Duodenal mucosa (tissue), 2 donors: ENCODE data around the gene DIPK1A.

Experiments
- H3K27ac ChIP-seq: one replicate; pipeline ENCODE4 v1.7.0; 2013; ENCODE audit warnings: low read depth, low read length
- H3K27me3 ChIP-seq, 2 donors: one replicate each; pipeline ENCODE4 v1.7.0; 2013; ENCODE audit warnings: low read length in 2 of 2, control low read depth in 1 of 2; ENCODE audit not compliant: insufficient read depth in 2 of 2, control insufficient read depth in 1 of 2
- H3K36me3 ChIP-seq, 2 donors: one replicate each; pipeline ENCODE4 v1.7.0; 2013; ENCODE audit warnings: low read length in 2 of 2, control low read depth in 1 of 2; ENCODE audit not compliant: insufficient read depth in 2 of 2, control insufficient read depth in 1 of 2
- H3K4me1 ChIP-seq, 2 donors: one replicate each; pipeline ENCODE4 v1.7.0; 2013; ENCODE audit warnings: low read length in 2 of 2, control low read depth in 1 of 2; ENCODE audit not compliant: insufficient read depth in 2 of 2, control insufficient read depth in 1 of 2
- H3K4me3 ChIP-seq, 2 donors: one replicate each; pipeline ENCODE4 v1.7.0; 2013; ENCODE audit warnings: low read length in 2 of 2, low read depth in 1 of 2
- H3K9ac ChIP-seq, 2 donors: one replicate each; pipeline ENCODE4 v1.7.0; 2013; ENCODE audit warnings: low read length in 2 of 2, low read depth in 1 of 2
- H3K9me3 ChIP-seq, 2 donors: one replicate each; pipeline ENCODE4 v1.7.0; 2013; ENCODE audit warnings: low read length in 2 of 2, control low read depth in 1 of 2; ENCODE audit not compliant: control insufficient read depth in 1 of 2

The DIPK1A gene

DNA sequence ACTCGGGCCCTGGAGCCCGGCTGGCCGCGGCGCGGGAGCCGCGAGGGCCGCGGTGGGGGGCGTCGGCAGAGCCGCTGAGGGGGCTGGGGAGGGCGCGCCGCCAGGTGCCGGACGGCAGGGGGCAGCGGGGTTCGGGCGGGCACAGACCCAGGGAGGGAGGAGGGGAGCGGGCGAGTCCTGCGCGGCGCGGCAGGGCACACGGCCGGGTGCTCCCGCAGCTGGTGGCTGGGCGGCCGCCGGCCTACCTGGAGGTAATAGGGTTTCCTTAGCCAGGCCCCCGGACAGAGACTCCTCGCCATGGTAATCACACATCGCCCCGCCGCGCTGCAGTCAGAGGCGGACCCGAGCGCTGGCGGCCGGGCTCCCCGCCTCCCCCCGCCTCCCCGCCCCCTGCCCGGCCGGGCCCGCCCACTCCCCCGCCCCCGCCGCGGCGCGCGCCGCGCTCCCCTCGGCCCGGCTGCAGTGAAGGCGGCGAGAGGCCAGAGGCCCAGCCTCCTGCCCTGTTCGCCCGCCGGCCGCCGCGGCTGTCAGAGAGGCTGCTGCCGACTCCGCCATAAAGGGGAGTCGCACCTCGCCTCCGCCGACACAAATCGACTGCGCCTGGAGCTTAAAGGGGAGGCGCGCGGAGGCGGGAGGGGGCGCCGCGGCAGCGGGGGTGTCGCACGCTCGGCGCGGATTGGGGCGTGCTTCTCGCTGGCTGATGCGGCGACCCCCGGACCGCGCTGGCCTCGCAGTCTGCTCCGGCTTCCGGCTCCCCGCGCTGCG, at the start of gene DIPK1A:
DIPK1A (minus strand) TSS at position 332 of the 765 bp plus-strand sequence; CDS start at position 299, 33 bp downstream.
- no peaks in the 10 kb centered on the region for H3K36me3 ChIP-seq
- H3K9ac ChIP-seq, result peak within 1 kb of the TSS; percentile 70 to 90
- peak within 1 kb of the TSS; percentile 94 for H3K27ac ChIP-seq
- peaks cover 9 to 27% of the 10 kb centered on the region in 2 donors for H3K4me1 ChIP-seq
- H3K27me3 ChIP-seq, result no peaks in the 10 kb centered on the region
- peak within 1 kb of the TSS; percentile 75 to 89 for H3K4me3 ChIP-seq
- no peaks in the 10 kb centered on the region for H3K9me3 ChIP-seq

DNA sequence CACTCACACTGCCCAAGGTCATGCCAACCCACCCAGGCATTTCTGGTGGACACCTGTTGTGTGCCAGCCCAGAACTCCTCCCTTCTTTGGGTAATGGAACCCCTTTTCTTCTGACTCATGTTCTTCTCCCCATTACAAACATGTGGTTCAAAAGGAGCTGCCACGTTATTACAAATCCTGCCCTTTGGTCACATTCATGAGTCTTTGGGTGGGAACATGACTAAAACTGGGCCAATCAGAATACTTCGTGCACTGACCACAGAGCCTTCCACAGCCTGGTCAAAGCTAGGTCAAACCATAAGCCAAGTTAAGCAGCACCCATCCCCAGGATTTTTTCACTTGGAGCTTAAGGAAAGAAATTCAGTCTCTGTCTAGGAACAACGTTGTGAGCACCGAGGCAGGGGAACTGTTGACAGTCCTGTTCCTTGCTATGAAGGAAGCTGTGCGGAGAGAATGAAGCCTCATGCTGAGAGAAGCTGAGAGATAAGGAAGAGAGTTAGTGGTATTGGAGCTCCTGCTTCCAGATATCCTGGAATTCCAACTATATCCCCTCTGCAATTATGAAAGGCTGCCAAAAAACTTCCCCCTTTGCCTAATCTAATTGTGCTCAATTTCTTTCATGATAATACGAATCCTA, 46.8 kb upstream of the DIPK1A start:
- H3K4me3 ChIP-seq, result no peak overlapping the region

DNA sequence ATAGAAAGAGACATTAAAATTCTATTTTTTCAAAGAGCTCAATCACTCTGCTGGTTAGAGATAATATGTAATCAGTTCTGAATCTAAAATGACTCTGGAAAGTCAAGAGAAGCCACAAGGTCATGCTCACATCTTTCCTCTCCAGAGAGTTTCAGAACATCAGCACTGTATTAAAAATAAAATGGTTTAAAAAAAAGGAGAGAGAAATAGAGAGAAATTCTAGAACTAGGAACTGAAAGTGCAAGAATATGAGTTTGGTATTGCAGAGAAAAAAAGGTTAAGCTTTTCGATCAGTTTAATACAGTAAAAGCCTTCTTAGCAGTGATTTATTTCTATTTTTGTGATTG, 44.0 kb upstream of the DIPK1A start:
- no peak overlapping the region for H3K4me3 ChIP-seq
- H3K9ac ChIP-seq, result no peak overlapping the region
- peaks cover 0 to 4% of the 10 kb centered on the region in 2 donors for H3K4me1 ChIP-seq
- no peaks in the 10 kb centered on the region for H3K36me3 ChIP-seq
- H3K27me3 ChIP-seq, result peaks cover 0 to 4% of the 10 kb centered on the region in 2 donors
- H3K27ac ChIP-seq, result no peak overlapping the region
- H3K9me3 ChIP-seq, result no peaks in the 10 kb centered on the region

More for the DNA sequence above, 46.8 kb upstream of the DIPK1A start:
- Histone ChIP-seq H3K27ac (no peak overlapping the region), H3K27me3 (peaks cover 0 to 4% of the 10 kb centered on the region in 2 donors), H3K4me1 (no peaks in the 10 kb centered on the region), H3K36me3 (no peaks in the 10 kb centered on the region), H3K9me3 (no peaks in the 10 kb centered on the region), H3K9ac (no peak overlapping the region)

DNA sequence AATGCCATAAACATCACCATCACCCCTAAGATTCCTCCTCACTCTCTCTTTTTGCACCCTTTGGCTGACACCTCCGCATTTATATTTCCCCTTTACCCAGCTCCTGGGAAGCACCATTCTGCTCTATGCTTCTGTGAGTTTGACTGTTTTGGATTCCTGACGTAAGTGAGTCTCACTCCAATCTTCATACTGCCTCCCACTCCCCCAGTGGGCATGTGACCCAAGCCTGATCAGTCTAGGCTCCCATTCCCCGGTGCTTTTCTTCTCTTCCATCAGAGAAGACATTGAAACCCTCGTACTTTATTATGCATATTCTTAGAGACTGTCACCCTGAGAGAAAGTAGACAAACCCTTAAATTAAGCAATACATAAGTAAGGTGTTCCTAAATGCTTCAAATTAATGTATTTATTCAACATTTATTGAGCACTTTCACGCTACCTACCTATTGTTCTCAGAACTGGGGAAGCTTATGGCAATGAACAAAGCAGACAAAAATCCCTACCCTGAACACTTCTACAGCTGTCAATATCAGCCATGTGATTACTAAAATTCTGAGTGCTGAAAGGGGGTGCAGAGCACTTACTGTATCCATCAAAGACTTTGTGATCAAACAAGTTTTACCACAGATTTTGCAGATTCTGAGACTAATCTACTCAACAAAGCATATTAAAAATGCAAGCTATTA, 43.4 kb upstream of the DIPK1A start:
- Histone ChIP-seq H3K36me3 (no peaks in the 10 kb centered on the region), H3K4me3 (no peak overlapping the region), H3K27ac (no peak overlapping the region), H3K4me1 (peaks cover 0 to 5% of the 10 kb centered on the region in 2 donors), H3K27me3 (peaks cover 0 to 4% of the 10 kb centered on the region in 2 donors), H3K9me3 (no peaks in the 10 kb centered on the region), H3K9ac (no peak overlapping the region)

DNA sequence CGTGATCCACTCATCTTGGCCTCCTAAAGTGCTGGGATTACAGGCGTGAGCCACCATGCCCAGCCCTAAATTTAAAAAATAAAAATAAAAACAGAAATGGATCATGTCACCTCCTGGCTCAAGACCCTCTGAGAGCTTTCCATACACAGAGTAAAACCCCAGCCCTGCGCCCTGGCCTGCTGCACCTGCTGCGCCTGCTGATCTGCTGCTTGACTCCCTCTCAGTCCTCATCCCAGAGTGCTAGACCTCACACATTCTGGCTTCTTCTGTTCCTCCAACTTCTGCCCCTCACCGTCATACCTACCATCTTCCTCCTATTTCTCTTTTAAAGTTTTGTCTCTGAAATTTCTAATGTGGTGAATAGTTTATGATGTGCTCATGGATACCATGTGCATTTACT, 42.7 kb upstream of the DIPK1A start:
- Histone ChIP-seq H3K27me3 (peaks cover 0 to 4% of the 10 kb centered on the region in 2 donors), H3K27ac (no peak overlapping the region), H3K9ac (no peak overlapping the region), H3K4me3 (no peak overlapping the region), H3K4me1 (peaks cover 0 to 5% of the 10 kb centered on the region in 2 donors), H3K36me3 (no peaks in the 10 kb centered on the region), H3K9me3 (no peaks in the 10 kb centered on the region)

DNA sequence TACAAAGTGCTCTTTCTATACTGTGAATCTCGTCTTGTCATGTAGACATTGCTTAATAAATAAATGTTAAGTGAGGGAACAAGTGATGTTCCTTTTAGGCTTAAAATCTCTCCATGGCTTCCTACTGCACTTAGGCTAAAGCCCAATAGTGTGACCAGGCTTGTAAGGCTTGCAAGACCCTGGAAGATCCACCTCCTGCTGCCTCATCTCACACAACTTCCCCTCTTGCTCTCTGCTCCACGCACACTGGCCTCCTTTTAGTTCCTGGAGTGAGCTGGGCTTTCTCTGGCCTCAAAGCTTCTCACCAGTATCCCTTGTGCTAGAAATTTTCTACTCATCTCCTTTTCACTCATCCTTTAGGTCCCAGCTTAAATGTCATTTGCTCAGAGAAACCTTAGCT, 41.5 kb upstream of the DIPK1A start:
- Histone ChIP-seq H3K4me1 (peaks cover 0 to 5% of the 10 kb centered on the region in 2 donors), H3K9me3 (no peaks in the 10 kb centered on the region), H3K4me3 (no peak overlapping the region), H3K27ac (no peak overlapping the region), H3K36me3 (no peaks in the 10 kb centered on the region), H3K9ac (no peak overlapping the region), H3K27me3 (peaks cover 0 to 4% of the 10 kb centered on the region in 2 donors)

DNA sequence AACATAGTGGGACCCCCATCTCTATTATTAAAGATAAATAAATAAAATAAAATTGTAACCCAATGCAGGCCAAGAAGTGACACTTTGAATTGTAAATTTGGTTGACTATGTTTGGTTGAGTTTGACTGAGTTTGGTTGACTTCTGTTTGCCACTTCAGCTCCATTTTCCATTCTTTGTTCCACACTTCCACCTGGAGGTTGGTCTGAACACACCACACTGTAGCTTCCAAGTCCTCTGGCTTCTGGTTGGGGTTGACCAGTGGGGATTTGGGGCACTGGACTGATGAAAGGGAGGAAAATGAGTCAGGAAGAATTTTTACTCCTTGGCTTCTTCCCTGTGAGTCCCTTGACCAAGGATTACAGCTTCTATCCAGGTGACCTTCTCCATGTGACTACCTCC, 40.6 kb upstream of the DIPK1A start:
- no peaks in the 10 kb centered on the region for H3K36me3 ChIP-seq

DNA sequence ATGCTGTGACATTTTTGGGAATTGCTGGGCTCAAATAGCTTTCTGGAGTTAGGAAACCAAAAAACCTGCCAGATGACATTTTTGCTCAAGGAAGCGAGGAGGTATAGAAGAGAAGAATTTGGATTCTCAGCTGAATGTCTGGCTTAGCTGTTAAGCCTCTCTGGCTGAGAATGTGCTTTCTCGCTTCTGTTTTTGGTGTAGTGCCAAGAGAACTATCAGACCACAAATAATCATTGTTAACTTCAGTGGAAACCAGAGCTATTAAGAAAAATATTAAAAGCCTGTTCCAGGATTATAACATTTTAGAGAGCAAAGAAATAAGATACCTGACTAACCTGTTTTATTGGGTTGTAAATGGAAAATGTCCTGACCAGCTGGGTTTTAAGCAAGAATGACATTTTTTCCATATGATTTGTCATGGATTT, 39.5 kb upstream of the DIPK1A start:
- no peaks in the 10 kb centered on the region for H3K9me3 ChIP-seq
- peaks cover 0 to 4% of the 10 kb centered on the region in 2 donors for H3K27me3 ChIP-seq
- peaks cover 5 to 9% of the 10 kb centered on the region in 2 donors for H3K4me1 ChIP-seq
- H3K27ac ChIP-seq, result no peak overlapping the region
- no peak overlapping the region for H3K4me3 ChIP-seq
- H3K36me3 ChIP-seq, result no peaks in the 10 kb centered on the region
- H3K9ac ChIP-seq, result no peak overlapping the region

More for the DNA sequence above, 40.6 kb upstream of the DIPK1A start:
- Histone ChIP-seq H3K27ac (no peak overlapping the region), H3K4me1 (peaks cover 0 to 5% of the 10 kb centered on the region in 2 donors), H3K9me3 (no peaks in the 10 kb centered on the region), H3K9ac (no peak overlapping the region), H3K27me3 (peaks cover 0 to 4% of the 10 kb centered on the region in 2 donors), H3K4me3 (no peak overlapping the region)

DNA sequence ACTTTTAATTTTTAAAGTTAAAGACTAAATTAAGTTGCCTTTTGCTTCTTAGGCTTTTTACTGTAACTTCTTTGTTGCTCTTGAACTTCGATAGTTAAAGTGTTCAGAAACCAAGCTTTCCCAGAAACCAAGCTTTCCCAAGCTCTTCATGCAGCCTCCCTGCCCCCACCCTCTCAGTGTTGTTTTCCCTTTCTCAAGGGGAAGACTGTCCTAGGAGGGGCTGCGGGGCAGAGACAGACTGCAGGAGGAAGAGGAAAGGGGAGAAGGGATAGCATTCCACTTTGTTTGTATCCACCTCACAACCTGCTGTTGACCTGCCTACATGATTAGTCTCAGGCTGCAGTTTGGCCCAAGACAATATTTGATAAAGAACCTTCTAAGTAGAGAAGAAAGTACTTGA, 39.0 kb upstream of the DIPK1A start:
- Histone ChIP-seq H3K4me3 (no peak overlapping the region), H3K9ac (no peak overlapping the region), H3K27ac (no peak overlapping the region), H3K9me3 (no peaks in the 10 kb centered on the region), H3K36me3 (no peaks in the 10 kb centered on the region), H3K27me3 (peaks cover 0 to 4% of the 10 kb centered on the region in 2 donors), H3K4me1 (peaks cover 9 to 13% of the 10 kb centered on the region in 2 donors)

DNA sequence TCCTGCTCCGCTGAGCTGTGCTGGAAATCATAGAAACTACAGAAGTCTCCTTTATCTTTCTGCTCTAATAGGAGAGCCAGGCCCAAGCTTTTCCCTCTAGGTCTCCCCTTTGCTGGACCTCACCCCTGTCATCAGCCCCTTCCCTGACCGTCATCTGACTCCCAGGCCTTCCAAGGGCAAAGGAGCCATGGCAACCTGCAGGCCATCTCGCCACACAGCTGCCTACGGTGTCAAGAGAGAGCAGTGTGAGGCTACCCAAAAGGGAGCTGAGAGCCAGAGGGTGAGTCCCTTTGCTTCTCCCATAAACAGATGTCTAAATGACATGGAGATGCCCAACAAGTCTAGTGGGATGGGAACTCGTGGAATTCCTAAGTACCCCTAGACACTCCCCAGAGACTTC, 37.6 kb upstream of the DIPK1A start:
- H3K4me1 ChIP-seq, result peaks cover 15% of the 10 kb centered on the region in 2 donors
- no peak overlapping the region for H3K27ac ChIP-seq
- no peak overlapping the region for H3K4me3 ChIP-seq
- no peaks in the 10 kb centered on the region for H3K36me3 ChIP-seq
- no peaks in the 10 kb centered on the region for H3K27me3 ChIP-seq
- H3K9me3 ChIP-seq, result no peaks in the 10 kb centered on the region
- H3K9ac ChIP-seq, result no peak overlapping the region
